Measurements from ENCODE around the gene TEX261.
"Not testable (repeated sequence)": the region's sequence is repeated elsewhere in the genome, so short reads cannot be mapped to it uniquely, and the experiment has no call there.

TEX261 gene

DNA sequence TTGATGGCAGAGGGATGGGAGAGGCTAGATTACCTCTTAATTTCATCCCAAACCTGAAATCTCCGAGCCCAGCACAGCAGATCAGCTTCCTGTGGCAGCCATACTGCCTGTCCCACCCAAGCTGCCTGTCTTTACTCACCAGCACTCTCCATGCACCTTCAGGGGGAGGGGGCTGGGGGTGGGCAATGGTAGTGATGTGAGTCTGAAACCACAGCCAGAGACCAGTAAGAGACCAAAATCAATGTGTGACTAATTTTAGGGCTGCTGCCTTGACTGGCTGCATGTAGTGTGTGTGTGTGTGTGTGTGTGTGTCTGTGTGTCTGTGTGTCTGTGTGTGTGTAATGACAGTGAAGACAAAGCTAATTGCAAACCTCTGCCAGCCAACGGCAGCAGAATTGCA lies 11.7 kb upstream of the TEX261 start:
- Histone ChIP-seq H3K27me3 (ENCODE audit: control insufficient read depth in 1 of 2, insufficient read depth in 2 of 2, low read length in 2 of 2) (no peaks in the 10 kb centered on the region), H3K4me1 (ENCODE audit: insufficient read depth, low read length) (peaks cover 1% of the 10 kb centered on the region), H3K36me3 (ENCODE audit: insufficient read depth, low read length) (no peaks in the 10 kb centered on the region), H3K9ac (ENCODE audit: low read length) (no peak overlapping the region), H3K4me3 (ENCODE audit: low read depth in 1 of 2, low read length in 2 of 2) (no peak overlapping the region), H3K9me3 (ENCODE audit: low read length) (no peaks in the 10 kb centered on the region), H3K27ac (ENCODE audit: low read depth, low read length) (no peak overlapping the region)

DNA sequence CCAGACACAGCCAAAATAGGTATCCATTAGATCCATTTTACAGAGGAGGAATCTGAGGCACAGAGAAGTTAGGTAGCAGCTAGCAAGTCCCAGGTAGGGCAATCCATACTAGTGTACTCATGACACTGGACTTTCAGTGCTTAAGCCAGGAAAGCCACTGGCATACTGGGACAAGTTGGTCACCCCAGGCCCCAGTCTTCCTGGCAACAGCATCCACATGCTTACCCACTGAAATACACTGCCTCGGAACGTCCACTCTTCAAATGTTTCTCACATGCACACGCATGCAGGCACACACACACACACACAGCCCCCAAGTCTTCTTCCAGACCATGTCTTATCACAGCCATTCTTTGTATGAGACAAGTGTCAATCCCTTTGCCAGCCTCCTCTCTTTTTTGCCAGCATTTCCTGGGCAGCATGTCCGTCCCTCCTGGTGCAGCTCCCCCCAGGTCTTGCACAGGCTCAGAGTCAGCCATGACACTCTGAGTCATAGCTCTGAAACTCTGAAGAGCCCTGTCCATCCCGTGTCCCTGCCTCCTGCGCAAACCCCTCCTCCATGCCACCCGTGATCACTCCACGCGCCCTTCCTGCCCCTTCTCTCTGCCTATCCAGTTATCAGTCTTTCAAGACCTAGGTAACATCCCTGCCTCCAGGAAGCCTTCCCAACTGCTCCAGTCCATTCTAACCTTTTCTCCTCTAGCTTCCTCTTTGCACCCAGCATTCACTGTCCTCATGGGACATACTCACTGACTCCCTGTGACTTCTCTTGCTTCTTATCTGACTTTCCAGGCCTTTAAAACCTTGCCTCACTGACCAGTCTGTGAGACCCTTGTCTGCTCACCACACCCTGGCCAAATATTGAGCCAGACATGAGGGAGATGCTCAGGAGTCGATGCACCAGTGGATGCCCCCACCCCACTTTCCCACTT lies 10.9 kb upstream of the TEX261 start:
- Histone ChIP-seq H3K36me3 (ENCODE audit: insufficient read depth, low read length) (no peaks in the 10 kb centered on the region), H3K9ac (ENCODE audit: low read length) (no peak overlapping the region), H3K4me1 (ENCODE audit: insufficient read depth, low read length) (peaks cover 7% of the 10 kb centered on the region), H3K27me3 (ENCODE audit: control insufficient read depth in 1 of 2, insufficient read depth in 2 of 2, low read length in 2 of 2) (no peaks in the 10 kb centered on the region), H3K4me3 (ENCODE audit: low read depth in 1 of 2, low read length in 2 of 2) (no peak overlapping the region), H3K27ac (ENCODE audit: low read depth, low read length) (no peak overlapping the region), H3K9me3 (ENCODE audit: low read length) (no peaks in the 10 kb centered on the region)

DNA sequence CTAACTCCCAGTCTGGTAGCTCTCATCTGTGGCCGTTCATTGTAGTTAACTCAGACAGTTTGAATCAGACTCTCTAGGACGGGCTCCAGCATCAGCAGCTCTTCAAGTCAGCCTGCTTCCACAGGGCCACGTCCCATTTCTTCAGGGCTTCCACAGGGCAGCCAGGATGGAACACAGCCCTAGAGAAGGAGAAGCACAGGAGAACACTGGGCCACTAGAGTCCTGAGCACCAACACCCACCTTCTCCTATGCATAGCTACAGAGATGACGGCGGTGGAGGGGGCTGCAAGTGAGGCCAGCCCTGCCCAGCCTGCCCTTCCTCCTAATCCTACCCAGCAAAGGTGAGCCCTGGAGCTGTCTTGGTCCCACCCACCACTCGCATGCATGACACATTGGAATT lies 10.2 kb upstream of the TEX261 start:
- no peaks in the 10 kb centered on the region for H3K27me3 ChIP-seq (ENCODE audit: control insufficient read depth in 1 of 2, insufficient read depth in 2 of 2, low read length in 2 of 2)
- H3K4me3 ChIP-seq (ENCODE audit: low read depth in 1 of 2, low read length in 2 of 2): no peak overlapping the region
- H3K36me3 ChIP-seq (ENCODE audit: insufficient read depth, low read length): no peaks in the 10 kb centered on the region
- no peaks in the 10 kb centered on the region for H3K9me3 ChIP-seq (ENCODE audit: low read length)
- H3K27ac ChIP-seq (ENCODE audit: low read depth, low read length): no peak overlapping the region
- H3K9ac ChIP-seq (ENCODE audit: low read length): no peak overlapping the region
- peaks cover 7% of the 10 kb centered on the region for H3K4me1 ChIP-seq (ENCODE audit: insufficient read depth, low read length)

- Histone ChIP-seq H3K27ac (ENCODE audit: low read depth, low read length) (no peak overlapping the region), H3K9me3 (ENCODE audit: low read length) (no peaks in the 10 kb centered on the region), H3K9ac (ENCODE audit: low read length) (no peak overlapping the region), H3K27me3 (ENCODE audit: control insufficient read depth in 1 of 2, insufficient read depth in 2 of 2, low read length in 2 of 2) (no peaks in the 10 kb centered on the region), H3K4me1 (ENCODE audit: insufficient read depth, low read length) (peaks cover 7% of the 10 kb centered on the region), H3K4me3 (ENCODE audit: low read depth in 1 of 2, low read length in 2 of 2) (no peak overlapping the region), H3K36me3 (ENCODE audit: insufficient read depth, low read length) (no peaks in the 10 kb centered on the region)
These were observed 9.5 kb upstream of the TEX261 start for GRCh38 chr2:71003966-71004755.

GRCh38 chr2:71003396-71003795 lies 8.7 kb upstream of the TEX261 start:
- Histone ChIP-seq H3K4me1 (ENCODE audit: insufficient read depth, low read length) (peaks cover 7% of the 10 kb centered on the region), H3K27ac (ENCODE audit: low read depth, low read length) (no peak overlapping the region), H3K9ac (ENCODE audit: low read length) (no peak overlapping the region), H3K9me3 (ENCODE audit: low read length) (no peaks in the 10 kb centered on the region), H3K36me3 (ENCODE audit: insufficient read depth, low read length) (no peaks in the 10 kb centered on the region), H3K4me3 (ENCODE audit: low read depth in 1 of 2, low read length in 2 of 2) (no peak overlapping the region), H3K27me3 (ENCODE audit: control insufficient read depth in 1 of 2, insufficient read depth in 2 of 2, low read length in 2 of 2) (no peaks in the 10 kb centered on the region)

GRCh38 chr2:71001981-71002570 lies 7.4 kb upstream of the TEX261 start:
- no peak overlapping the region for H3K27ac ChIP-seq (ENCODE audit: low read depth, low read length)

DNA sequence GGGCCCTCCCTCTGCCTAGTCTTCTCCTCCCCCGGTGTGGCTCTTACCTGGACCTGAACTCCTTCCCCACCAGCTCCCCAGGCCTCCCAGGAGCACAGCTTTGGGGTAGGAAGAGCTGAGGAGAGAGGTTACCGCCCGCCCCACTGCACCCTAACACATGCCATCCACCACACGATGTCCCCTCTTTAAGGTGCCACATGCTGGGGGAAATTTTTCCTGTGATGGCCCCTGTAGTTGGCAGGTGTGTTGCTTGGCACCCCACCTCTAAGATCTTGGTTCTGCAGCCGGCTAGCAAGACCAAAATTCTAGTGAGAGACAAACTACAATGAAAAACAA lies 6.9 kb upstream of the TEX261 start:
- H3K27me3 ChIP-seq (ENCODE audit: control insufficient read depth in 1 of 2, insufficient read depth in 2 of 2, low read length in 2 of 2): no peaks in the 10 kb centered on the region
- H3K27ac ChIP-seq (ENCODE audit: low read depth, low read length): no peak overlapping the region
- no peak overlapping the region for H3K9ac ChIP-seq (ENCODE audit: low read length)

More at GRCh38 chr2:71001981-71002570, 7.4 kb upstream of the TEX261 start:
- peaks cover 7% of the 10 kb centered on the region for H3K4me1 ChIP-seq (ENCODE audit: insufficient read depth, low read length)
- H3K9ac ChIP-seq (ENCODE audit: low read length): no peak overlapping the region
- H3K4me3 ChIP-seq (ENCODE audit: low read depth in 1 of 2, low read length in 2 of 2): no peak overlapping the region
- no peaks in the 10 kb centered on the region for H3K36me3 ChIP-seq (ENCODE audit: insufficient read depth, low read length)
- H3K9me3 ChIP-seq (ENCODE audit: low read length): no peaks in the 10 kb centered on the region
- H3K27me3 ChIP-seq (ENCODE audit: control insufficient read depth in 1 of 2, insufficient read depth in 2 of 2, low read length in 2 of 2): no peaks in the 10 kb centered on the region

DNA sequence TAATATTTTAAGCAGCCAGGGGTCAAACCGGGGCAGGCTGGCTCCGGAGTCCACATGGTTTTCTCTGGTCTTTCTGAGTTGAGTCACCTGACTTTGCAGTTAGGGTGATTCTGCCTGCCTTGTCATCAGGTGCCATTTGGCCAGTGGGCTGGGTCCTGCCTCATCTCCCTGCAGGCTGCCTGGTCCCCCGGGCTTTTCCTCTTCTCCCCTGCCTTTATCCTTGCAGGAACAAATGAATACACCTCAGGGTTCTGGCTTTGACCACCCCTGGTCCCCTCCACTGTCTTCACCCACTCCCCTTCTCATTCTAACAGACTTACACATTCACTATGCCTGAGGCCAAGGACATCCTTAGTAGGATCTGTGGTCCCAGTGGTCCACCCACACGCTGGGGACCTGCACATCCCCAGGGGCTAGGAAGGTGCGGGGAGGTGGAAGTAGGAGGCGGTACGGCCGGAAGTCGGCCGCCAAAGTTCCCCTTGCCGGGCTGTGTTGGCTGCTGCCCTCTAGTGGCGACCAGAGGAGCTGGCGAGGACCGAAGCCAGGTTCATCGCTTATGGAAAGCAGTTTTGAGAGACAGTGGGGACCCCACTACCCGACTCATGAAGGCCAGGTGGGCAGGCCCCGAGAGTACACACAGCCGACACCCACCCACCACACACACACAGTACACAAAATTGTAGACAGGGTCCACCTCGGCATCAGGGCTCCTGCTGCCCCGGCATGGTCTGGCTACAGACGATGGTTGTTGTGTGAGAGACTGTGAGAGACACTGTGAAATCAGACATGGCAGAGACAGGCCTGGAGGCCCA lies 6.3 kb upstream of the TEX261 start:
- Histone ChIP-seq H3K4me3 (ENCODE audit: low read depth in 1 of 2, low read length in 2 of 2) (peak overlapping the region; percentile 31 to 57), H3K9me3 (ENCODE audit: low read length) (no peaks in the 10 kb centered on the region), H3K27ac (ENCODE audit: low read depth, low read length) (no peak overlapping the region), H3K36me3 (ENCODE audit: insufficient read depth, low read length) (no peaks in the 10 kb centered on the region), H3K4me1 (ENCODE audit: insufficient read depth, low read length) (peaks cover 7% of the 10 kb centered on the region), H3K9ac (ENCODE audit: low read length) (no peak overlapping the region), H3K27me3 (ENCODE audit: control insufficient read depth in 1 of 2, insufficient read depth in 2 of 2, low read length in 2 of 2) (no peaks in the 10 kb centered on the region)

More for the DNA sequence above, 6.9 kb upstream of the TEX261 start:
- Histone ChIP-seq H3K9me3 (ENCODE audit: low read length) (no peaks in the 10 kb centered on the region), H3K36me3 (ENCODE audit: insufficient read depth, low read length) (no peaks in the 10 kb centered on the region), H3K4me1 (ENCODE audit: insufficient read depth, low read length) (peaks cover 7% of the 10 kb centered on the region), H3K4me3 (ENCODE audit: low read depth in 1 of 2, low read length in 2 of 2) (no peak overlapping the region)

DNA sequence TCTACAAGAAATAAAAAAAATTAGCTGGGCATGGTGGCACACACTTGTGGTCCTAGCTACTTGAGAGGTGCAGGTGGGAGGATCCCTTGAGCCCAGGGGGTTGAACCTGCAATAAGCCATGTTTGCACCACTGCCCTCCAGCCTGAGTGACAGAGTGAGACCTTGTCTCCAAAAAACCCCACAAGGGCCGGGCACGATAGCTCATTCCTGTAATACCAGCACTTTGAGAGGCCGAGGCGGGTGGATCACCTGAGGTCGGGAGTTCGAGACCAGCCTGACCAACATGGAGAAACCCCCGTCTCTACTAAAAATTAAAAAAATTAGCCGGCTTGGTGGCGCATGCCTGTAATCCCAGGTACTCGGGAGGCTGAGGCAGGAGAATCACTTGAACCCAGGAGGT lies 5.3 kb upstream of the TEX261 start:
- not testable (repeated sequence) for H3K27me3 ChIP-seq (ENCODE audit: control insufficient read depth in 1 of 2, insufficient read depth in 2 of 2, low read length in 2 of 2); H3K4me1 ChIP-seq (ENCODE audit: insufficient read depth, low read length); H3K9me3 ChIP-seq (ENCODE audit: low read length); H3K9ac ChIP-seq (ENCODE audit: low read length); H3K27ac ChIP-seq (ENCODE audit: low read depth, low read length); H3K4me3 ChIP-seq (ENCODE audit: low read depth in 1 of 2, low read length in 2 of 2); H3K36me3 ChIP-seq (ENCODE audit: insufficient read depth, low read length)

DNA sequence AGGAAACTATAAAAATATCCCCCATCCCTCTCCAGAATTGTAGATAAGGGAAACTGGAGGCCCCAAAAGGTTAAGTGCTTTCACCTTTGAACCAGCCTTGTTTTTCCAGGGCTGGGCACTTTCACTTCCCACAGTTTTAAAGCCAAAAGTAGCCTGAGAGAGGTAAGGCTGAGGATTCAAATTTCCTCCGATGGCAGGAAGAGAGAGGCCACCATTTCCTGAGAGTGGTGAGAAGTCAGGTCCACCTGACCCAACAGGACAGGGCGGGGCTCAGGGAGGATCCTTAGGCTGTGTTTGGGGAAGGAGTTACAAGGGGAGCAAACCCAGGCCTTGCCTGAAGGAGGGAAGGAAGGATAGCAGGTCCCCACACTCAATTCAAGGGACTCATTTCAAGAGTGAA lies 4.7 kb upstream of the TEX261 start:
- H3K4me1 ChIP-seq (ENCODE audit: insufficient read depth, low read length): peaks cover 7% of the 10 kb centered on the region
- no peaks in the 10 kb centered on the region for H3K36me3 ChIP-seq (ENCODE audit: insufficient read depth, low read length)
- no peak overlapping the region for H3K9ac ChIP-seq (ENCODE audit: low read length)
- H3K4me3 ChIP-seq (ENCODE audit: low read depth in 1 of 2, low read length in 2 of 2): no peak overlapping the region
- H3K9me3 ChIP-seq (ENCODE audit: low read length): no peaks in the 10 kb centered on the region
- no peak overlapping the region for H3K27ac ChIP-seq (ENCODE audit: low read depth, low read length)
- H3K27me3 ChIP-seq (ENCODE audit: control insufficient read depth in 1 of 2, insufficient read depth in 2 of 2, low read length in 2 of 2): no peaks in the 10 kb centered on the region

GRCh38 chr2:70998885-70999284 lies 4.2 kb upstream of the TEX261 start:
- H3K9me3 ChIP-seq (ENCODE audit: low read length); H3K4me1 ChIP-seq (ENCODE audit: insufficient read depth, low read length); H3K27ac ChIP-seq (ENCODE audit: low read depth, low read length); H3K4me3 ChIP-seq (ENCODE audit: low read depth in 1 of 2, low read length in 2 of 2); H3K36me3 ChIP-seq (ENCODE audit: insufficient read depth, low read length); H3K27me3 ChIP-seq (ENCODE audit: control insufficient read depth in 1 of 2, insufficient read depth in 2 of 2, low read length in 2 of 2); H3K9ac ChIP-seq (ENCODE audit: low read length): not testable (repeated sequence)

All from muscle layer of colon (tissue), 2 donors.